KOPT-K1 (cell line): ENCODE results near the gene CERS4.
"Not testable (repeated sequence)": the region's sequence is repeated elsewhere in the genome, so short reads cannot be mapped to it uniquely, and the experiment has no call there.

Experiments
- H3K27ac ChIP-seq: fragments of 200-600 bp; sonication (generic); 2 replicates; pipeline ENCODE4 v1.5.1; 2016; ENCODE audit warnings: antibody characterized with exemption, mild to moderate bottlenecking, low read depth, low read length; ENCODE audit not compliant: poor library complexity, severe bottlenecking
- H3K36me3 ChIP-seq: fragments of 200-600 bp; sonication (generic); 2 replicates; pipeline ENCODE4 v1.5.1; 2017; ENCODE audit warnings: antibody characterized with exemption, mild to moderate bottlenecking, low read length, moderate library complexity; ENCODE audit not compliant: insufficient read depth
- H3K9me3 ChIP-seq: fragments of 200-600 bp; sonication (generic); 2 replicates; pipeline ENCODE4 v1.5.1; 2017; ENCODE audit warnings: antibody characterized with exemption, low read length, mild to moderate bottlenecking; ENCODE audit not compliant: insufficient read depth, poor library complexity, severe bottlenecking

The CERS4 gene

DNA sequence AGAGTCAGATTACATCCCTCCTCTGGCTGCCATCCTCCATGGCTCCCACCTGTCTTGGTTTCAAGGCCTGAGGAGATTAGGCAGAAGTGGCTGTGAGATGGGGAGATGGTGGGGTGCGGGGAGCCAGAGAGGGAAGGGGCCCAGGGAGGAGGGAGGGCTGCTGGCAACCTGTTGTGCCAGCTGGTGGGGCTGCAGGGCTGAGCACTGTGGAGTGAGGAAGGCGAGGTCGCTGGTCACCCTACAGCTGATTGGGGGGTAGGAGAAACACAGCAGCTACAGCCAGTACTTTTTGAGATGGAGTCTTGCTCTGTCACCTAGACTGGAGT lies 50.7 kb downstream of the CERS4 start:
- no peaks in the 10 kb centered on the region for H3K9me3 ChIP-seq
- no peaks in the 10 kb centered on the region for H3K36me3 ChIP-seq
- no peak overlapping the region for H3K27ac ChIP-seq

DNA sequence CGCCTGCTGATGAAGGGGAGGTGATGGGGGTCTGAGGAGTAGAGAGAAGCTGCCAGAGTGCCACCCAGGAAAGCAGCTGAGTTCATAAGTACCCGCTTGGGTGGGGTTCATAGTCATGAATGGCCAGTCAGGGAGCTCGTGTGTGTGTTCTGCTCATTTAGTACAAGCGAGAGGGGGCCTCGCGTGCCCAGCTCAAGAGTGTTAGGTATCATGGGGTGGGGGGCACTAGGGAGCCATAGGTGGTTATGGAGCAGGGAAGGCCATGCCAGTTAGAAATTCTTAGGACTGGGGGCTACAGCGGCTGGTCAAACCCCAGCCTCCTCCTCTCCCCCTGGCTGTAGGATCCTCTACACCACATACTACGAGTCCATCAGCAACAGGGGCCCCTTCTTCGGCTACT lies 52.2 kb downstream of the CERS4 start:
- Histone ChIP-seq H3K36me3 (no peaks in the 10 kb centered on the region), H3K27ac (no peak overlapping the region), H3K9me3 (no peaks in the 10 kb centered on the region)

DNA sequence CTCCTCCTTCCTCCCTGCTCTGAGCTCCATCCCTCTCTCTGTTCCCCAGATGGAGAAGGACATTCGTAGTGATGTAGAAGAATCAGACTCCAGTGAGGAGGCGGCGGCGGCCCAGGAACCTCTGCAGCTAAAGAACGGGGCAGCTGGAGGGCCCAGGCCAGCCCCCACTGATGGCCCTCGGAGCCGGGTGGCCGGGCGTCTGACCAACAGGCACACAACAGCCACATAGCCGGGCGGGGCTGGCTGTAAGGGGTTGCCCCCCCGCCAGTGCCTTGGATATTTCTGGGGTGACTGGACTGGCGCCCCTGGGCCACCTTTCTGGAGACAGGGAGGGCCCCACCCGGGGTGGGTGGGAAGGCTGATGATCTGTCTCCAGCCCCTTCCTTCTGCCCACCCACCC lies 52.7 kb downstream of the CERS4 start:
- no peak overlapping the region for H3K27ac ChIP-seq
- no peaks in the 10 kb centered on the region for H3K36me3 ChIP-seq
- no peaks in the 10 kb centered on the region for H3K9me3 ChIP-seq

DNA sequence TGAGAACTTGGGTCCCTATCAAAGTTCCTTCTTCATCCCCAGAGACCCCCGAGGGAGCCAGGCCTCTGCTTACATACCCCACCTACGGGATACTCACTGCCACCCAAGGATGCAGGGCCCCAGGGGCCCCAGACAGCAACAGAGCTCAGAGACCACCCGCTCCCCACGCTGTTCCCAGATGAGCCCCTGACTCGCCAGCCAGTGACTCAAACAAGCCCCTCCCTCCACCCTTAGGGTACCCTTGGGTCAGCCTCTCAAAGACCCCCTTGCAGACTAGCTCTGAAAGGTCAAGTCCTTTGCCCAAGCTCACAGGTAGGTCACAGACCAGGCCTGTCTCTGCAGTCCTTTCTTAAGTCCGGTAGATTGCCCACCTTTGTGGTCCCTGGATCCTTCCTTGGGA lies 53.3 kb downstream of the CERS4 start:
- H3K36me3 ChIP-seq: no peaks in the 10 kb centered on the region
- no peak overlapping the region for H3K27ac ChIP-seq

DNA sequence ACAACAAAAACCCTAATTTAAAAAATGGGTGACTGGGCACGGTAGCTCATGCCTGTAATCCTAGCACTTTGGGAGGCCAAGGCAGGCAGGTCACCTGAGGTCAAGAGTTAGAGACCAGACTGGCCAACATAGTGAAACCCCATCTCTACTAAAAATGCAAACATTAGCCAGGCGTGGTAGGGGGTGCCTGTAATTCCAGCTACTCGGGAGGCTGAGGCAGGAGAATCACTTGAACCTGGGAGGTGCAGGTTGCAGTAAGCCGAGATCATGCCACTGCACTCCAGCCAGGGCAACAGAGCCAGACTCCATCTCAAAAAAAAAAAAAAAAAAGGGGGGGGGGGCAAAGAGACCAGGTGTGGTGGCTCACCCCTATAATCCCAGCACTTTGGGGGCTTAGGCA lies 55.1 kb downstream of the CERS4 start:
- not testable (repeated sequence) for H3K27ac ChIP-seq, H3K9me3 ChIP-seq, H3K36me3 ChIP-seq

More for the DNA sequence above, 53.3 kb downstream of the CERS4 start:
- no peaks in the 10 kb centered on the region for H3K9me3 ChIP-seq

DNA sequence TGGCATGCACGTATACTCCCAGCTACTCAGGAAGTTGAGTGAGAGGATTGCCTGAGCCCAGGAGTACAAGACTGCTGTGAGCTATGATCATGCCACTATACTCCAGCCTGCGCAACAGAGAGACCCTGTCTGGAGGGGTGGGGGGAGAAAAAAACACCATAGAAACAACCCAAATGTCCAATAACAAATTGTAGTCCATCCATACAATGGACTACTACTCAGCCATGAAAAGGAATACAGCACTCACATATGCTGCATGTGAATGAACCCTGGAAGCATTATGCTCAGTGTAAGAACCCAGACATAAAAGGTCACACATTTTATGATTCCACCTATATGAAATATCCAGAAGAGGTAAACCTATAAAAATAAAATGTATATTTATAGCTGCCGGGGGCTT lies 56.7 kb downstream of the CERS4 start:
- no peak overlapping the region for H3K27ac ChIP-seq
- H3K9me3 ChIP-seq: no peaks in the 10 kb centered on the region
- H3K36me3 ChIP-seq: no peaks in the 10 kb centered on the region

DNA sequence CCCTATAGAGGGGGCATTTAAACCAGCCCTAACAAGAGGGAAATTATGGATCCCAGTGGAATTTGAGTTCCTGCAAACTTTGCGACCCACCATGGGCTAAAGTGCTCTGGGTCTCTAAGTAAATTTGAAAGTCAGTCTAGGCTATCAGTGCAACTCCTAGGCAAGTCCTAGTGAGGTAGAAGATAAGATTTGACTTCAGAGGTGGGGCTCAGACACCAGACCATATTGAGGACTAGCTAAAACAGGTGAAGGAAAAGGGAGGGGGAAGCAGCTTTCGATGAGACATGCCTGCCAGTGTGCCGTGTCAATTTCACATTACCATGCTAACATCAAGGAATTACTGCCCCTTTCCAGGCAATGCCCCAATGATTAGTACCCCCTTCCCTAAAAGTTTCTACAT lies 60.6 kb downstream of the CERS4 start:
- no peaks in the 10 kb centered on the region for H3K9me3 ChIP-seq
- peak overlapping the region; percentile 72 for H3K27ac ChIP-seq
- H3K36me3 ChIP-seq: no peaks in the 10 kb centered on the region

DNA sequence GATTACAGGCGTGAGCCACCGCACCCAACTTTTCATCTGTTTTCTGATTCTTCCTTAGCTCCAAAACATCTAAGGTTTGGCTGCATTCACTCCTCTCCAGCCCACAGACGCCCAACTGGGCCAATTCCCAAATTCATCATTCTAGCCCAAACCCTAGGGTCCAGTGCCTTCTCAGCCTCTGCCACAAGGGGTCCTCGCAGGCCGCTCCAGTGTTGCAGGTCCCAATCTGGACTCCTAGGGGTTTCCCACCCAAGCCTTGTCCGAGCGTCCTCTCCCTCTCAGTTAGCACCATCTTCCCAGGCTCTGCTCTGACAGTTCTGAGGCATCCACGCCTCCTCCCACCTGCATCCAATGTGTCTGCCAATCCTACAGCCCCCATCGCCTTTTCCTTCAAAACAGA lies 67.3 kb downstream of the CERS4 start:
- not testable (repeated sequence) for H3K36me3 ChIP-seq, H3K9me3 ChIP-seq, H3K27ac ChIP-seq

DNA sequence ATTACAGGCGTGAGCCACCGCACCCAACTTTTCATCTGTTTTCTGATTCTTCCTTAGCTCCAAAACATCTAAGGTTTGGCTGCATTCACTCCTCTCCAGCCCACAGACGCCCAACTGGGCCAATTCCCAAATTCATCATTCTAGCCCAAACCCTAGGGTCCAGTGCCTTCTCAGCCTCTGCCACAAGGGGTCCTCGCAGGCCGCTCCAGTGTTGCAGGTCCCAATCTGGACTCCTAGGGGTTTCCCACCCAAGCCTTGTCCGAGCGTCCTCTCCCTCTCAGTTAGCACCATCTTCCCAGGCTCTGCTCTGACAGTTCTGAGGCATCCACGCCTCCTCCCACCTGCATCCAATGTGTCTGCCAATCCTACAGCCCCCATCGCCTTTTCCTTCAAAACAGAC lies 82.2 kb downstream of the CERS4 start:
- H3K9me3 ChIP-seq, H3K27ac ChIP-seq, H3K36me3 ChIP-seq: not testable (repeated sequence)

DNA sequence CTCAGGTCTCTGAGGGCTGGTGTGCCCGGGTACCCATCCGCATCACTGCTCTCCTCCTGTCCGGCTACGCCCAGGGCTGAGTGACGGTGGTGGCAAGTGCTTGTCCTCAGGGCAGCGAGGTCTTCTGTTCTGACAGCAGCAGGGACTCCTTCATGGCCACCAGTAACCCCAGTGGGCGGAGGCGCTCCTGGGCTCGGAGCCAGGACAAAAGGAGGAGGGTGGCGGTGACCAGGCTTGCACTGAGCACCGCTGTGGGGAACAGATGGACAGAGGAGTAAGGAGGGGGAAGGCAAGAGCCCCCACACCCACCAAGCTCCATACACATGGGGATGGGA lies 93.2 kb downstream of the CERS4 start:
- Histone ChIP-seq H3K27ac (no peak overlapping the region), H3K36me3 (peaks cover 49% of the 10 kb centered on the region), H3K9me3 (no peaks in the 10 kb centered on the region)

DNA sequence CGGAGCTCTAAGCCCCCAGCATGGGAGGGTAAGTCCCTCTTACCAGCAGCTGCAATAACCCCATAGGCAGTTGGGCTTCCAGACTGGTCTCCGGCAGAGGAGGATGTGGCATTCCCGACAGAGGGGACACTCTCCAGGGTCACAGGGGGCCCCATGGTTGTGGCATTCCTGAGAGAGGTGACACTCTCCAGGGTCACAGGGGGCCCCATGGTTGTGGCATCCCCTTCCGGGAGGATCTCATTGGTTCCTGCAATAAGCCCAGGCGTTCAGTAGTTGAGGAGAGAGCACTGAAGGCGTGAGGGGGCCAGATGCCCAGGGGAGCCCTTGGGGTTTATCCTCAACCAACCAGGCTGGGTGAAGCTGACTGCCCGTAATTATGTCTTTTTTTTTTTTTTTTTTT lies 93.6 kb downstream of the CERS4 start:
- no peak overlapping the region for H3K27ac ChIP-seq
- peaks cover 49% of the 10 kb centered on the region for H3K36me3 ChIP-seq
- no peaks in the 10 kb centered on the region for H3K9me3 ChIP-seq

DNA sequence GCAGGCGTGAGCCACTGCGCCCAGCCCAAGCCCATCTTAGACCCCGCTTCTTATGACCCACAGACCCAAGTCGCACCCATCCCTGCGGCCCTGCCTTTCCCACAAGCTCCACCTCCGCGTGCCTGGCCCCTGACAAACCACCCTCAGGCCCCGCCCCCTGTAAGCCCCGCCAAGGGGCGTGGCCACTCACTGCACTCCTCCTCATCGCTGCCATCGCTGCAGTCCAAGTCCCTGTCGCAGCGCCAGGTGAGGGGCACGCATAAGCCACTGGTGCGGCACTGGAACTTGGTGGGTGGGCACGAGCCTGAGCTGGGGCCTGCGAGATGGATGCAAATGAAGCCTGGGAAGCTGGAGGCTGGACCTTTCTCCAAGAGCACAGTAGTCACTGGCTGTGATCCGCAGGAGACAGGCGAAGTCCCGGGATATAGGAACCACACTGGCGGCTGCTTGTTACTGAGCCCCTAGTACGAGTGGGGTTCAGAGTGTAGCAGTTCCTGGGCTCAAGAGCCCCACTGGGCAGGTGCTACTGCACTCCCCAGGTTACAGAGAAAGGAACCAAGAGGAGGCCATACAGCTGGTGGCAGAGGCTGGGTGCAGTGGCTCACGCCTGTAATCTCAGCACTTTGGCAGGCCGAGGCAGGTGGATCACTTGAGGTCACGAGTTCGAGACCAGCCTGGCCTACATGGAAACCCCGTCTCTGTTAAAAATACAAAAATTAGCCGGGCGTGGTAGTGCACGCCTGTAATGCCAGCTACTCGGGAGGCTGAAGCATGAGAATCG lies 95.9 kb downstream of the CERS4 start:
- Histone ChIP-seq H3K9me3 (no peaks in the 10 kb centered on the region), H3K36me3 (peaks cover 57% of the 10 kb centered on the region), H3K27ac (no peak overlapping the region)

DNA sequence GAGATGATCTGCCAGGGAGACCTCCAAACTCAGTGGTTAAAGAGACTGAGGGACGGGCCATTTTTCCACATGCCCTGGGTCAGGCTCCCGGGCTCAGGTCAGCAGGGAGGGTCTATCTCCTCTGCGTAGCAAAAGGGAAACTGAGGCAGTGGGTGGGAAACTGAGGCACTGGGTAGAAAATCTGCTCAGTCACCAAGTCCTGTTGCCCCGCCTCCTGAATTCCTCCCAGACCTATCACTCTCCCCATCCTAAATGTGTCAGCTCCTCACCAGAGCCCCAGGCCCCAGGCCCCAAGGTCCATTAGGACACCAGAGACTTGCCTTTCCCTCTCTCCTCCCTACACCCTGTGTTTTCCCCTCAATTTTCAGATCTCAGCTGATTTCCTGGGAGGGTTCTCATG lies 96.6 kb downstream of the CERS4 start:
- no peaks in the 10 kb centered on the region for H3K9me3 ChIP-seq
- no peak overlapping the region for H3K27ac ChIP-seq
- H3K36me3 ChIP-seq: peaks cover 65% of the 10 kb centered on the region

DNA sequence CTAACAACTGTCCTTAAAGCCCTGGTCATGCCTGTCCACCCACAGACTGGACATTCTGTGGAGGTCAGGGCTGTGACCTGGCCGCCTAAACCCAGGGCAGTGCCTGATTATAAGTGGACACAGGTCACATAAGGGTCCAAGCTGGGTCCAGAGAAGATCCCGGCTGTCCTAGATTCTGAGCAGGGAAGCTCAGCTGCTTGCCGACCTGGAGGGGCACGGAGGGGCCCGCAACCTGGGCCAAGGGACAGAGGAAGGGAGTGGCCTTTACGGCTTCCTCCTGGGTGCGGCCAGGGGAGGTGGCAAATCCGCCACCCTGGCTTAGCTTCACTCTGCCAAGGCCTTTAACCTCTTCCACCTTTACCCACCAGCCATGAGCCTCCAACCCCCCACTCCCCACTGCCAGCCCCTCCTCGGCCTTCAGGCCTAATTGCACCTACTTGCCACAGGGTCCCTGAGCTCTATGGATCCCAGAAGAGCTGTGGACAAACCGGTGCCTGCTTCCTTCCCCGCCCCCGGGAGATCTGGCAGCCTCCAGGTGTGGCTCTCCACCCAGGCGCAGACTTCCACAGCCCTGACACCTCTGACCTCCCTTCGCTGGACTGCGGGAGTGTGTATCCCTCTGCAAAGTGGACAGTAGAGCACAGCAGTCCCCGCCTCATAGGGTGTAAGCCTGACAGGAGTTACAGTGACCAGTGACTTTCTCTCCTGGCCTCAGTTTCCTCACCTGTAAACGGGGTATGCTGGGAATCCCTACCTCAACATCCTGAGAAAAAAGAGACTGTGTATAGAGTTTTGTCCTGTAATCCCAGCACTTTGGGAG lies 97.3 kb downstream of the CERS4 start:
- Histone ChIP-seq H3K36me3 (peaks cover 70% of the 10 kb centered on the region), H3K9me3 (no peaks in the 10 kb centered on the region), H3K27ac (peak overlapping the region; percentile 86)

DNA sequence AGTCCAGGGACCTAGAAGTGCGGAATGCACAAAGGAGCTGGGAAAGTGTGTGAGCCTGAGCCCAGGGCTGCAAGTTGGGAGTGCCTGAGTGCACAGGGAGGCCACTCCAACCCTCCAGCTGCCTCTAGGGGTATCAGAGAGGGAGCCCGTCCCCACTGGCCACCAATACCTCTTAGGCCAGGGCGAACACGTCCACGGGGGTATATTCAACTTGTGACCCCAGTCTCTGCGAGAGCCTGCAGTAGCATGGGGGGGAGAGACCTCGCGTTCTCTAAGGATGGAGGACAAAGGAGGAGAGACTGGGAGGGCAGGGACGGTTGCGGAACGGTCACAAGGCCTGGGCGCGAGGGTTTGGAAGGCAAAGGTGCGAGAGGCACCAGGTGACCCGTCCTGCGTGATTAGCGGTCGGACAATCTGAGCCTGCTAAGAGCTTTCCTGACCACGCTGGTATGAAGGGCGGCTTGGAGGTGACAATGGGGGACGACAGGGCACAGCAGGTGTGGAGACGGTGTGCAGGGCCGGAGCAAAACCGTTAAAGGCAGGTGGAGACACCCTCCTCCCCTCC lies 98.3 kb downstream of the CERS4 start:
- H3K9me3 ChIP-seq: no peaks in the 10 kb centered on the region
- peak overlapping the region; percentile 86 for H3K27ac ChIP-seq
- peaks cover 70% of the 10 kb centered on the region for H3K36me3 ChIP-seq
